ENCODE results near the gene PFN1. TPM values are rescaled to one million over a fixed set of nuclear protein-coding genes. Genes with fewer than 3 reads are reported as not detected.

Gene PFN1
- total and polyA plus RNA-seq, 9 of the 15 experiments (the other 6 are each of a cell fraction or from before 2014, with no cell fraction given) = 60.5 to 1,479 (median 456) TPM

DNA sequence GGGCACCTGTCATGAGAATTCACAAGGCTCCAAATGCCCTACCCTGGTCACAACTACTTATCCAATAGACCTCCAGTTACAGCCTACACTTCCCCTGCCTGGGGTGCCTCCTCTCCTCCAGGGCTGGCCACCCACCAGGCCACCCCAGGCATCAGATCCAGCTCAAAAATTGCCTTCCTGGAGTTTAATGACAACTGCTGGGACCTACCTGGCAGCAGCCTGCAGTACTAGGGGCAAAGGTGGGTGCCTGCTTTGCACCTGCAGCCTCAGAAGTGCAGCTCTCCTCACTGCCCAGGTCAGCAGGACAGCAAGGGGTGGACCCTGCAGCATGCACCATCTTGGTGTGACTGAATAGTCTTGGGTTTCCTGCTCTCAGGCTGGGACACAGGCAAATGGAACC lies 12.7 kb downstream of the PFN1 start:
- no peak overlapping the region for H3K27ac ChIP-seq (ENCODE audit: extremely low read depth, low read depth, low read length)
- in situ Hi-C loops (cut with MboI) = no loop called here
- no peaks in the 10 kb centered on the region for H3K27me3 ChIP-seq (ENCODE audit: control insufficient read depth in 2 of 2, insufficient read depth in 2 of 2, low read length in 2 of 2)
- no TSS peak for BruUV-seq (replicated peaks)
- H3K9me1 ChIP-seq (ENCODE audit: control insufficient read depth, insufficient read depth, low read length) = no peaks in the 10 kb centered on the region
- CTCF ChIA-PET (ENCODE audit: low intra/inter-chr PET ratio) = no interaction called here
- no peak overlapping the region for H3K9ac ChIP-seq (ENCODE audit: insufficient read depth in 1 of 2, low read depth in 2 of 2, low read length in 2 of 2)
- POLR2A ChIA-PET = interaction anchor here (0.6 to 2.1 kb wide), 3 partner anchors 10 to 52 kb away, joined by 3 to 7 read pairs (median 5); partner anchors contain the start of gene CAMTA2
- H3K36me3 ChIP-seq (ENCODE audit: control insufficient read depth, insufficient read depth, low read length) = peaks cover 26% of the 10 kb centered on the region
- H3K4me2 ChIP-seq (ENCODE audit: insufficient read depth, low read length) = no peak overlapping the region
- peaks cover 22% of the 10 kb centered on the region for H3K79me2 ChIP-seq (ENCODE audit: control insufficient read depth, insufficient read depth, low read length)
- H3K4me3 ChIP-seq = no peak overlapping the region
- intact Hi-C loops (cut with micrococcal nuclease) = no loop called here
- ATAC-seq = no peak
- no peaks in the 10 kb centered on the region for H4K20me1 ChIP-seq (replicated peaks; ENCODE audit: control insufficient read depth, insufficient read depth, low read length)
- H3K9me3 ChIP-seq (replicated peaks; ENCODE audit: control insufficient read depth, insufficient read depth, low read depth, low read length) = no peaks in the 10 kb centered on the region
- no peak for DNase-seq (ENCODE audit: extremely low read depth in 1 of 4, low spot score in 3 of 4)
- FAIRE-seq = no peak
- no peak overlapping the region for H2AFZ ChIP-seq (ENCODE audit: low read depth, low read length)
- H3K4me1 ChIP-seq (replicated peaks in 1 of 2; ENCODE audit: control insufficient read depth in 2 of 2, insufficient read depth in 2 of 2, low read length in 2 of 2) = peaks cover 10 to 32% of the 10 kb centered on the region in 2 experiments; a peak in 4 of 5 replicates
- TF ChIP-seq RNF2 (IDR thresholded peaks at IDR 0.05) (no peak), BCLAF1 (IDR thresholded peaks at IDR 0.05; ENCODE audit: borderline replicate concordance in 1 of 2, control insufficient read depth in 1 of 2, low read depth in 2 of 2, low read length in 1 of 2) (no peak), RFX5 (IDR thresholded peaks at IDR 0.05; ENCODE audit: low read depth, low read length) (no peak), GTF3C2 (IDR thresholded peaks at IDR 0.05; ENCODE audit: borderline replicate concordance, extremely low read depth, insufficient read length) (no peak), SREBF1 (IDR thresholded peaks at IDR 0.05; ENCODE audit: borderline replicate concordance, low read depth, low read length) (no peak), ZNF764 (CRISPR knock-in tag; IDR thresholded peaks at IDR 0.05; ENCODE audit: low read depth) (no peak), SMARCB1 (IDR thresholded peaks at IDR 0.05; ENCODE audit: insufficient read length, low read depth) (no peak), ARID1B (IDR thresholded peaks at IDR 0.05) (no peak), POLR2AphosphoS2 (IDR thresholded peaks at IDR 0.05; ENCODE audit: low read length) (no peak), HES1 (IDR thresholded peaks at IDR 0.05; ENCODE audit: low read depth) (no peak), OTX1 (CRISPR knock-in tag; IDR thresholded peaks at IDR 0.05) (no peak), ZNF766 (CRISPR knock-in tag; conservative IDR thresholded peaks at IDR 0.05) (no peak), NFE2 (IDR thresholded peaks at IDR 0.05; ENCODE audit: low read depth) (no peak), ZNF274 (IDR thresholded peaks at IDR 0.05; ENCODE audit: borderline replicate concordance, low read depth, low read length) (no peak), ZZZ3 (IDR thresholded peaks at IDR 0.05) (no peak)
- TF ChIP-seq, protein P1, sequence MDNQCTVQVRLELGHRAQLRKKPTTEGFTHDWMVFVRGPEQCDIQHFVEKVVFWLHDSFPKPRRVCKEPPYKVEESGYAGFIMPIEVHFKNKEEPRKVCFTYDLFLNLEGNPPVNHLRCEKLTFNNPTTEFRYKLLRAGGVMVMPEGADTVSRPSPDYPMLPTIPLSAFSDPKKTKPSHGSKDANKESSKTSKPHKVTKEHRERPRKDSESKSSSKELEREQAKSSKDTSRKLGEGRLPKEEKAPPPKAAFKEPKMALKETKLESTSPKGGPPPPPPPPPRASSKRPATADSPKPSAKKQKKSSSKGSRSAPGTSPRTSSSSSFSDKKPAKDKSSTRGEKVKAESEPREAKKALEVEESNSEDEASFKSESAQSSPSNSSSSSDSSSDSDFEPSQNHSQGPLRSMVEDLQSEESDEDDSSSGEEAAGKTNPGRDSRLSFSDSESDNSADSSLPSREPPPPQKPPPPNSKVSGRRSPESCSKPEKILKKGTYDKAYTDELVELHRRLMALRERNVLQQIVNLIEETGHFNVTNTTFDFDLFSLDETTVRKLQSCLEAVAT (IDR thresholded peaks at IDR 0.05) = no peak
